ENCODE measurements around the gene PSMF1.
A peak's percentile ranks its signal among the peaks of the same experiment; 100 is the strongest.
"Not testable (repeated sequence)": the region's sequence is repeated elsewhere in the genome, so short reads cannot be mapped to it uniquely, and the experiment has no call there.

The PSMF1 gene

DNA sequence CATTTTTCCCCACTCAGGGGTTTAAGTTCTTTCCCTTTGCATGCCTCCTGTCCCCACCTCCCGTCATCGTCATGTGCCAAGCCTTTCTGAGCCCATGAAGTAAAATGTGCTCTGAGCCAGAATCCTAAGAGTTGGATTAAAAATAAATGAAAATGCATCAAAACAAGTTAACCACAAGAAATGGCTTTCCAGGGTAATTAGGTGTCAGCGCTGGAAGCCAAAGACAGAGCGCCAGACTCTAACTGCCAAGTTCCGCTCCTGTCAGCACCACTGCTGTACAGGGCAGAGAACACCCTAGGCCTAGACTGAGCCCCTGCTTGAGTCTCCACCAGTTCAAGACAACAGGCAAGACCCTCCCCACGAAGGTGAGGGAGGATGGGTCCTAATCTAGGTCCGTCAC lies 79.4 kb downstream of the PSMF1 start:
- DNase-seq, result no peak

DNA sequence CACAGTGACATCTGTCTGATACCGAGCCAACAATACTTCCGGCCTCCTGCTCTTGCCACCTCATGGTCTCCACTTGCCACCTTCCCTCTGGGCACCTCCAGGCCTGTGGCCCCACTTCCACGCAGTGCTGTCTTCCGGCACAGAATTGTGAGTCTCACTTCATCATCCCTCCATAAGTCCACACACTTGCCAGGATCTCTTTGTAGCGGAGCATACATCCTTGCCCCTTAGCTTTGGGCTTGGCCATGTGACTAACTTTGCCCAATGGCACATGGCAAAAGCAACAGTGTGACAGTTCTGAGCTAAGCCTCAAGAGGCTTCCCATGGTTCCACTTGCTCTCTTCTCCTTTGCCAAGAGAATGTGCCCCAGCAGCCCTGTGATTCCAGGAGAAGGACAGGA lies 80.3 kb downstream of the PSMF1 start:
- no peak for DNase-seq

DNA sequence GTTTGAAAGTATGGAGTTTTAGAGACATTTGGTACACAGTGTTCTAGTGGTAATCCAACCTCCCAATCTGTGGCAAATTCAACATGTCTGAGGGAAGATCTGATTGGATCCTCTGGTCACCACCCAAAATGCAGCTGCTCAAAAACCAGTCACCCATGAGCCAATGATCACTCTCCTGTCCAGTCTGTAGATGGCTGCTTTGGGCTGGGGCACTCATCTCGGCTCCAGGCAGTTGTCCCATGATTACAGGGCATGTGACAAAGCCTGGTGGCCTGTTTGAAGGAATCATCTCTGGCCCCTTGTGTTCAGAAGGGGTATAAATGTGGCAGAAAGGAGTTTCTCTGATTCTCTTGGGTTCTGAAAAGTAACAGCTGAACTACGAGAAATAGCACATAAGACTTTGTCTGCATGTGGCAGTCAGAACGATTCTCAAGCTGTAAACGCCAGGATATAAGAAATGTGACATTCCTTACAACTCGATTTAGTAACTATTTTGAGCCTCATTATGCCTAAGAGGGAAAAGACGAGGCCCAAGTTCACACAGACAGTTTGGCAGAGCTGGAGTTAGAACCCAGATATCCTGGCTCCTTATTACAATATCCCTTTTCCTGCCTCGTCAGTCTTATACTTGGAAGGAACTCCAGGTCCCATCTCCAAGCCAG lies 80.9 kb downstream of the PSMF1 start:
- no peak for DNase-seq

DNA sequence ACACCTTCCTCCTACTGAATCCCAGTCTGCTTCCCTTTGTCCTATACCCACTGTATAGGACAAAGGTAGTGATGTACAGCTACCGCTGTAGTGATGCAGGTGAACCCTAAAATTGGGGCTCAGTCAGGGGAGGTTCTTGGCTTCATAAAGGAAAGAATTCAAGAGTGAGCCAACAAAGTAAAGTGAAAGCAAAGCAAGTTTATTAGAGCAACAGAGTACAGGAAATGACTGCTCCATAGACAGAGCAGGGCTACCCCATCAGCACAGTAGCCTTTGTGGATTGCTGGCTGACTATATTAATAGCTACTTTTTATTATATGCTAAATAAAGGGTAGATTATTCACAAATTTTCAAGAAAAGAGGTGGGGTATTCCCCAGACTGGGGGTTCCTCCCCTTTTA lies 81.6 kb downstream of the PSMF1 start:
- no peak for DNase-seq

DNA sequence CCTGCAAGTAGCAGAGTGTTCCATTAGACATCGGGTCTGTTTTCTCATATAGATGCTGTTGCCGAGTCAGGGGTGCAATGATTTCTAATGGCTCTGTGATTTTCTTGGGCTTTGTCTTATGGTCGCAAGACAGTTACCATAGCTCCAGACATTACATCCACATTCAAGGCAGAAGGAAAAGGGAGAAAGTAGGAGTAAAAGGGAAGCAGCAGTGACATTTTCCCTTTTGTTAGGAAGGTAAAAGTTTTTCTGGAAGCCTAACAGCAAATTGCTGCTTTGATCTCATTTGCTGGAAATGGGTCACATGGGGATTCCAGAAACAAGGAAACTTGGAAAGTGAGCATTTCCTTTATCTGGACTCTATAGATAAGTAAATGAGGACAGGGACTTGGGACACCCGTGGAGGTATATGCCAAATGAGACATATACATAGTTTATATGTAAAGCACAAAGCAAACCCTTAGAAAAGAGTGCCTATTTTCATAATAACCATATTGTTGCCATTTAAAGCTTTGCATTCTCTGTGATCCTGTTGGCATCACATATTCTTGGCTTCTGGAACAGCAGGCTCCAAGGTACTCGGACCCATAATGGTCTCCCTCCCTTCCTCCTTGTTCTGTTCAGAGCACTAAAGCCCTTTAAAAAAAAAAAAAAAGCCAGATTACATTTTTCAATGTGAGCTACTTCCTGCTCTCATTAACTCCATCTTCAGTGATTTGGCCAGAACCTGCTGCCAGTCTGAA lies 84.5 kb downstream of the PSMF1 start, which contains the start of gene C20orf202:
Gene C20orf202 (plus strand): TSS at position 693 of the 743 bp plus-strand sequence. CDS start 132 bp downstream, outside the sequence.
- DNase-seq, result no peak

DNA sequence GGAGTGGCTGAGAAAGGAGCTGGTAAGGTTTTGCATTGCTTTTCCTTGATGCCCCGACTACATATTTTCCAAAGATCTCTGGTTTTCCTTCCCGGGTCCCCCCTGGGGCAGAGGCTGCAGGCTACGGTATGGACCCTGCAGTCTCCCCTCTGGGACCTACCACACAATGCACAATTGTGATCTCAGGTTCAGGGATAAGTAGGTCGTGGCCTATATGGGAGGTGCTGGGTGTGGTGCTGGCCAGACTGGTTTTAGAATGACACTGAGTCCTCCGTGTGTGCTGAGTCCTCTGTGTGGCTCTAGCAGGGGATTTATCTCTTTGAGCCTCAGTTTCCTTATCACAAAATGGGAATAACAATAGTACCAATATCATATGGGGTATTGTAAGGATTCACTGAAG lies 85.2 kb downstream of the PSMF1 start:
- DNase-seq, result no peak

DNA sequence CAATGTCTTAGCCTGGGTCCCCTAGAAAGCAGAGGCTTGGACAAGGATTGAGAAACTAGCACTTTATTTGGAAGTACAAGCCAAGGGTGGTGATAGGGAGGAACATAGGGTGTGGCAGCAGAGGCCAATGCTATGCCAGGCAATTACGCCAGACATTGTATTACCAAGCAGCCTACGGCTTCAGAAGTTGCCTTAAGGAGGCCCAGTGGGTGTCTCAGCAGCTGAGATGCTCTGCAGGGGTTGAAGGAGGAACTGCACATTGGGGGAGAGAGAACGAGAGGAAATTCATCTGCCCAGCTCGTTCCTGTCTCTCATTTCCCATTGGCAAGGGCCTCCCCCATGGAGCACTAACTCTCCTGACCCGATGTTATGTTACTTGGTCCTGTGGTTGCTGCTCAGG lies 85.7 kb downstream of the PSMF1 start:
- DNase-seq, result no peak

DNA sequence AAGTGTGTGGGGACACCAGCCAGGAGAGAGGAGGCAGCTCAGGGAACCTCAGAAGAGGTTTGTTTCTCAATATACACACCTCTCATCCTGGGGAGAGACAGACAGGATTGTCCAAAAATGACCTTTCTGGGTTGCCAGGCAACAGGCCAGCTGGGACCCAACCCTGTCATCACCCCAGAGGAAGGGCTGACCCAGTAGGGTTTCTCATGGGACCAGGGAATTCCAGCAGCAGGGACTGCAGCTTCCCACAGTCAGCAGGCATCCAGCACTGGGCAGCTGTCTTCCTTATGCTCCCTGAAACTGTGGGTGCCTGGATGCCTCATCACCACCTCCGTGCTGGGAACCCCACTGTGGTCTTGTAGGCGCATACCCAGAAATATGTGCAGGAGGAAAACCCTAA lies 86.2 kb downstream of the PSMF1 start:
- DNase-seq, result no peak

DNA sequence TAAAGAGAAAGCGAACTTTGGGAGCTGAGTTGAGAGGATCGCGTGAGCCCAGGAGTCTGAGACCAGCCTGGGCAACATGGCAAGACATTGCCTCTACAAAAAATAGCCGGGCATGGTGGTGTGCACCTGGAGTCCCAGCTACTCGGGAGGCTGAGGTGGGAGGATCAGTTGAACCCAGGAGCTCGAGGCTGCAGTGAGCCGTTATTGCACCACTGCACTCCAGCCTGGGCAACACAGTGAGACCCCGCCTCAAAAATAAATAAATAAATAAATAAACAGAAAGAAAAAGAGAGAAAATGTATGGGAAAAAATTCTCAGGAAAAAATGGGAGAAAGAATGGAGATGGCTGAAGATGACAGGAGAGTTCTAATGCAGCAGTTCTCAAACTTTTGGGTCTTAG lies 87.4 kb downstream of the PSMF1 start:
- no peak for DNase-seq

DNA sequence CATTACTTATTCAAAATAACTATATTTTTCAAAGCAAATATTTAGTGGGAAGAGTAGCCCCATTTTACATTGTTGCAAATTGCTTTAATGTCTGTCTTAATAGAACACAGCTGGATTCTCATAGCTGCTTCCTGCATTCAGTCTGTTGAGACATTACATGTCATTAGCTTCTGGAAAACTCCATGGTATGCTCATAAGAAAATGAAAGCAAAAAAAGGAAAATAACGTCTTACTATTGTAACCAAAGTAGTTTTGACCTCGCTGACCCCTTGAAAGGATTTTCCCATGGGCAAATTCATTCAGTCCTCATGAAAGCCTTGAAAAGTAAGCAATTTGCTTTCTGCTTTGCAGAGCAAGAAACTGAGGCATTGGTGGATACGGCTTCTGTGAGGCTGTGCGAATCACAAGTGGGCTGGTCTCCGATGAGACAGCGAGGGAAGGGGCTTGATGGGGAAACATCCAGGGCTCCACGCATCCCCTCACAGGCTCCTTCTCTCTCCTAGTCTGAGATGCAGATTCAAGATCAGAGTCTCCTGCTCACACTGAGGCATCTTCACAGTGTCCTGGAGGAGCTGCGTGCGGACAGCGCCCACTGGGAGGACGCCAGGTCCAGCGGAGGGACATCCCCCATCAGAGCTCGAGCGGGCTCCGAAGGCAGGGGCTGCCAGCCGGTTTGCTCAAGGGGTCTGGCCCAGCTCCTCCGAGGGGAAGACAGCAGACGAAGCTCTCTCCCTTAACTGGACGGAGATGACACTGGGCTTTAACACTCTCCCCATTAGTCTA lies 88.2 kb downstream of the PSMF1 start:
- no peak for DNase-seq

DNA sequence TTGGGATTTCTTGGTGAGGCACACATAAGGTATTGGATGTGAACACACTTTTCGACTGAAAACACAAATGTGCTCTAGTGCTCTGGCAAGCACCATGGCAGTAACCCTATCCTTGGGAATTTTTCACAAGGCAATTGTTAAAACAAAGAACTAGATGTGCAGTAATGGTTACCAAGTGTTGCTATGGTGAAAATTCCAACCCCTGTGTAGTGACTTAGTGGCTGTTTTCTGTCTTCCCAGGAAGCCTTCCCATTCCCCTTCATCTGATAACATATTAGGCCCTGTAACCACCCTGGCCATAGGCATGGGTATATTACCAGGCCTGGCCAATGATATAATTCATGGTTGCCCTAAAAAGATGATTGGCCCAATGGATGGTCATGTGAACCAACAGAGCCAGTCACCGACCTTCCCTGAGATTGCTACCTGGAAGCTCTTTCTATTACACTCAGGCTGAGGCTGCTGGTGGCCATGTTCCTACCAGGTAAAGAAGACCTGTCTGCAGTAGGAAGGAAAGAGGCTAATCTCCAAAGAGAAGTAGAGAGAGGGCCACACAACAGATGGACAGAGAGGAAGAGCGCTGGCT lies 89.0 kb downstream of the PSMF1 start:
- DNase-seq, result no peak

DNA sequence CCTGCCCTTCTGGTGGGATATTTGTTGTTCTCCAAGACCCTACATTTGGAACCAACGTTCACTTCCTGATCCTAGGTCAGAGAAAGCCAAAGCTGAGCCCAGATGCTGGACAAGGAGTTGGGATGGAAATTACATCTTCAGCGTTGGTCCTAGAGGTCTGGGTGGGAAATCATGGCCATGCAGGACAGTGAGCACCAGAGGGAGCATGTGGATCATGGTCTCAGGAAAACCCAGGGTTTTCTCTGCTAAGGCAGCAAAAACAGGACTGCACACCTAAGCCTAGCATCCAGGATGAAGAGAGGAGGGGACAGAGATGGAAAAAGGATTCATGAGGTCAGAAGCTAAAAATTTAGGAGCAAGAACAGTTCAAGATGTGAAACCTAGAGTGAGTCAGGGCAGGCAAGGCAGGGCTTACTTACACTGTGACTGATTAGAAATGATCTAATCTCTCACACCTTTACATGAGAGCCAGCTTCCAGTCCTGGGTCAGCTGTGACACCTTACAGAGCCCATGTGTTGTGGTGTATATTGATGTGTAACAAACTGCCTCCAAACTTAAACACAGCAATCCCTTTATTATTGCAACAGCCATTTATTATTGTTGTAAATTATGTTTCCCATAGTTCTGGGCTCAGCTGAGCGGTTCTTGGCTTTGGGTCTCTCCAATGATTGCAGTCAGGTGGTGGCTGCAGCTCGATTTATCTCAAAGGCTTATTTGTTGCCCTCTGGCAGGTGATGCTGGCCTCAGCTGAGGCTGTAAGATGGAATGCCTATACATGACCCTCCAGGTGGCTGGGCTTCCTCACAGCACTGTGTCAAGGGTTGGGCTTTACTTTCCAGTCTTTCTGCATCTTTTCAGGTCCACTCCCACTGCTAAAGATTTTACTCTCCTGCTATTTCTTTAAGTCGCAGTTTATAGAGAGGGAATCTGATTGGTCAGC lies 91.3 kb downstream of the PSMF1 start:
- peak; percentile 9 for DNase-seq

DNA sequence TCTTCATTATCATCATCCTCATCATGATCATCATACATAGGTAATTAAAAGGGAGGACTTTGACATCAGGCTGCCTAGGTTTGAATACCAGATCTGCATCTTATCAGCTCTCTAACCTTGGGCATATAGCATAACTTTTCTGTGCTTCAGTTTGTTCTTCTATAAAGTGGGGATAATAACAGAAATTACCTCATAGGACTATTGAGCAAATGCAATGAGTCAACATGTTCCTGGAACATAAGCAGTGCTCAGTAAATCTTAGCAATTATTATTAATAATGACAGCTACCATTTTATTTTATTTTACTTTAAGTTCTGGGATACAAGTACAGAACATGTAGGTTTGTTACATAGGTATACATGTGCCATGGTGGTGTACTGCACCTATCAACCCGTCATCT lies 92.1 kb downstream of the PSMF1 start:
- no peak for DNase-seq

DNA sequence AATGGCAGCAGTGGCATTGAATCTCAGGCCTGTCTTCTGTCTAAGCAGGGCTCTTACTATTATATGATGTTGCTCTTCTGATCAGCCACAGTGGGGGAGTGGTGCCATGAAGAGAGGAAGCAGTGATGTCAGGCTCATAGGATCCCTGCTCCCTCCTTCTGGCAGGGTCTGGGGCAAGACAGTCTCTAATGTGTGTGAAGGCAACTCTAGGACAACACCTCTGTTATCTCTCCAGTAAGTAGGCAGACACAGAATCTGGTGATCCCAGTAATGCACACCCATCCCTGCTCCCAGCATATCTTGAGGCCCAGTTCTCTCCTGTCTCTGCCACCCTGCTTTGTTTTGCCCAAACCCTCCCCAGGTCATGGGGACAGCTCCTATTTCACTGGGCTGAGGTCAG lies 93.6 kb downstream of the PSMF1 start:
- DNase-seq, result no peak

DNA sequence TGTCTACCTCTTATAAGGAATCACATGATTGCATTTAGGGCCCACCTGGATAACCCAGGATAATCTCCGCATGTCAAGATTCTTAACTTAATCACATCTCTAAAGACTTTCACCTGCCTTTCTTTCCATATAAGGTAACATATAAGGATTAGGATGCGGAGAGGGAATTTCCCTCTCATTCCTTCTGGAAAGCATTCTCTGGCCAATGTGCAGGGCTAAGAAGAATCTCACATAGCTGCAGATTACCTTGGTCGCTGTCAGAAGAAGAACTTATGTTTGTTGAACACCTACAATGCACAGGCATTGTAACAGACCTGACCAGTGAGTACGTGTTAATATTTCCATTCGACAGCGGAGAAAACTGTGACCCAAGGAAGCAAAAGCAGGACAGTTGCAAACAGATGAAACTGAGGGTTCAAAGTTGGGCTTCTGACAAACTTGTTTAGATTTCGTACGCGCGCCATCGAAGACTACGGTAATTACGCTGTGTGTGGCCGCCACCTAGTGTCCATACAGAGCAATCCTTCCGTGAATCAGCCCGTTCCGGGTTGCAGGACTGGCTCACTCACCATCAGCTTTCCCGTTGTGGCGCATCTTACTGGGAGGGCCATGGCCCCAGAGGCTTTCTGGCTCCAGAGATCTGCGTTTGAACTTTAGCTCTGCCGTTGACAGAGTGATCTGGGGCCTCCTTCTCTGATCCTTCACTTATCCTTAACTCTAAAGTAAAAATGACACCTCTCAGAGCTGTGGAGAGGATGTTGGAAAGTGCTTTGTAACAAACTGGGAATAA lies 94.4 kb downstream of the PSMF1 start:
- DNase-seq, result peak; percentile 69

DNA sequence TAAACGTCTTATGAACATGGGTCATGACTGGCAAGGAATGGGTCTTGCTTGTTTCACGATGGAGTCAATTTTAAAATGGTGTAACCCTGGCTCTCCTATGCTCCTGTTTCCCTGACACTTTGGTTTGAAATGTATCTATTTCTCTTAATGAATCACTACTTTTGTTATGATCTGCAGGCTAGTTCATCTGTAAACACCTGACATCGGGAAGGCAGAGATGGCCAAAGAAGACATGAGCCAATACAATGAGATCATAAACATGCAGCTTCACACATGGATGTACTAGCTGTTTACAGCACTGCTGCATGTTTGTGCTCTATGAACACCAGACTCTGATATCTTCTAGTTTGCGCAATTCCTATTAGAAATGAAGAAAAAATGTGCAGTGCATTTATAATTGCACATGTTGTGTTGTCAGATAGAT lies 96.4 kb downstream of the PSMF1 start:
- no peak for DNase-seq

DNA sequence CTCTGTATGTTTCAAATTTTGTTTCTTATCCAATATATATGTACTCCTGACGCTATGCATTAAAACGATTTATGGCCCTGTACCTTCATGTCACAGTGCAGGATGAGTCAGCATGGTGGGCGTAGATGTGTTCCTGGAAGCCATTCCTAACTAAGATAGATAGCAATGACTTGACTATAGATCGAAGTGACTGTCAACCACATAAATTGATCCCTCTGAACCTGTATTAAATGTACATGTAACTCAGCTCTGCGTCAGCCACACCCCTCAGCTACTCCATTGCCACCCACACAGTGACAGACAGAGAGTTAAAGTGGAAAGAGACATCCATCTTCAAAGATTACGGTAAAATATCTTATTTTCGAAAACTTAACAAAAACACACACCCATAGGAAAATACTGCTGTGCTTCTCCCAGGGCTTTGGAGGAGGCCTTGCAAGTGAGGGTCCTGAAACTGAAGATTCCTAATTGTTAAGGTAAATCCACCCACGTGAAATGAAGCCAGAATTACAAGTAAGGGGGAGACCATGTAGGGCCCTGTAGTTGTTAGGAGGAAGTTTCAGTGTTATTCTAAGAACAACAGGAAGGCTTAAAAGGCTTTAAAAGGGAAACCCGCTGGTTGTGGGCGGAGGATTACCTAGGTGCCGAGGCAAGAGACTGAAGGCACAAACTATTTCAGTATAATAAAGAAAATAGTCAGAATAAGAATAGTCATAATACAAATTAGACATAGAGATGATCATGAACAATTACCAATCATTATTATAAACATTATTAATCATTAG lies 97.2 kb downstream of the PSMF1 start:
- no peak for DNase-seq

DNA sequence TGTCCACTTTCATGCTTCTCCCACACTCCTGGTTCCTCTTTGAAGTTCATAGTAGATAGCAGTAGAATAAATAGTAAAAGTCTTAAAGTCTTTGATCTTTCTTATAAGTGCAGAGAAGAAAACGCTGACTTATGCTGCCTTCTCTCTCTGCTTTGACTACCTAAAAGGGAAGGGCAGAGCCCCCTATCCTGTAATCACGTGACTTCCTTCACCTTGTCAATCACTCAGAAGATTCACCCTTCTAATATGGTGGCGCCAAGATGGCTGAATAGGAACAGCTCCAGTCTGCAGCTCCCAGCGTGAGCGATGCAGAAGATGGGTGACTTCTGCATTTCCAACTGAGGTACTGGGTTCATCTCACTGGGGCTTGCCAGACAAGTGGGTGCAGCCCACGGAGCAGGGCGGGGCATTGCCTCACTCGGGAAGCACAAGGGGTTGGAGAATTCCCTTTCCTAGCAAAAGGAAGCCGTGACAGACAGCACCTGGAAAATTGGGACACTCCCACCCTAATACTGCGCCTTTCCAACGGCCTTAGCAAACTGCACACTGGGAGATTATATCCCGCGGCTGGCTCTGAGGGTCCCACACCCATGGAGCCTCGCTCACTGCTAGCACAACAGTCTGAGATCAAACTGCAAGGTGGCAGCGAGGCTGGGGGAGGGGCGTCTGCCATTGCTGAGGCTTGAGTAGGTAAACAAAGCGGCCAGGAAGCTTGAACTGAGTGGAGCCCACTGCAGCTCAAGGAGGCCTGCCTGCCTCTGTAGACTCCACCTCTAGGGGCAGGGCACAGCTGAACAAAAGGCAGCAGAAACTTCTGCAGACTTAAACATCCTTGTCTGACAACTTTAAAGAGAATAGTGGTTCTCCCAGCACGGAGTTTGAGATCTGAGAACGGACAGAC lies 98.4 kb downstream of the PSMF1 start:
- DNase-seq, result not testable (repeated sequence)

All from EL (cell line).